Spleen (tissue), 3 donors: ENCODE results near the gene REV3L.

ENCODE experiments used
- POLR2A ChIP-seq, 3 donors: fragments of 450-650 bp; IDR thresholded peaks; one replicate each; pipeline ENCODE4 v1.5.1; 2017; ENCODE audit warnings: antibody characterized with exemption in 3 of 3, mild to moderate bottlenecking in 1 of 3
- POLR2AphosphoS5 ChIP-seq, 3 donors: sonication (generic); formaldehyde crosslinking; IDR thresholded peaks; one replicate each; pipeline ENCODE4 v1.5.1; 2017; ENCODE audit warnings: antibody characterized with exemption in 3 of 3

- TF ChIP-seq POLR2AphosphoS5 (IDR thresholded peaks at IDR 0.05) (no peak), POLR2A (IDR thresholded peaks at IDR 0.05) (no peak)
Measured at GRCh38 chr6:111377558-111378120, 105.4 kb downstream of the REV3L start.
